Measurements from ENCODE around the gene IFNGR2.

DNA sequence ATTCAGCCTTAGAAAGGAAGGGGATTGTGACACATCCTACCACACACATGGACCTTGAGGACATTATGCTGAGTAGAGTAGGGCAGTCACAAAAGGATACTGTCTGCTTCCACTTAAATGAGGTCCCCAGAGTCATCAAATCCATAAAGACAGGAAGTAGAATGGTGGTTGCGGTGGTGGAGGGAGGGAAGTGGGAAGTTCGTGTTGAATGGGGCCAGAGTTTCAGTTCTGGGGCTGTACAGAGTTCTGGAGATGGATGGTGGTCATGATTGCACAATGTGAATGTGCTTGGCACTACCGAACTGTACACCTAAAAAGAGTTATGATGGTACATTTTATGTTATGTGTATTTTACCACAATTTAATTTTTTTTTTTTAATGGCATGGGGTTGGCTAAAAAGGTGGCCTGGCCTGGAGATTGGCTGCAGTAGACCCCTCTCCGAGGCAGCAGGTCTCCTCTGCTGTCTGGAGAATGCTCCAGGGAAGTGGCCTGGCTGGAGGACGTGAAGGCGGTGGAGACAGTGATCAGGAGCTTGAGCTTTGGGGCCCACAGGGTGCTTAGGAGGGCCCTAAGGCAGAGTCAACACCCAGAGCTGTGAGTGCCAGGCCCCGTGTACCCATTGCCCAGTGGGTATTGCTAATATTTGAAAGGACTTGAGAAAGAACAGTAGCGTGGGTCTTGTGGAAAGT lies 30.4 kb downstream of the IFNGR2 start:
- TF ChIP-seq, protein P1, sequence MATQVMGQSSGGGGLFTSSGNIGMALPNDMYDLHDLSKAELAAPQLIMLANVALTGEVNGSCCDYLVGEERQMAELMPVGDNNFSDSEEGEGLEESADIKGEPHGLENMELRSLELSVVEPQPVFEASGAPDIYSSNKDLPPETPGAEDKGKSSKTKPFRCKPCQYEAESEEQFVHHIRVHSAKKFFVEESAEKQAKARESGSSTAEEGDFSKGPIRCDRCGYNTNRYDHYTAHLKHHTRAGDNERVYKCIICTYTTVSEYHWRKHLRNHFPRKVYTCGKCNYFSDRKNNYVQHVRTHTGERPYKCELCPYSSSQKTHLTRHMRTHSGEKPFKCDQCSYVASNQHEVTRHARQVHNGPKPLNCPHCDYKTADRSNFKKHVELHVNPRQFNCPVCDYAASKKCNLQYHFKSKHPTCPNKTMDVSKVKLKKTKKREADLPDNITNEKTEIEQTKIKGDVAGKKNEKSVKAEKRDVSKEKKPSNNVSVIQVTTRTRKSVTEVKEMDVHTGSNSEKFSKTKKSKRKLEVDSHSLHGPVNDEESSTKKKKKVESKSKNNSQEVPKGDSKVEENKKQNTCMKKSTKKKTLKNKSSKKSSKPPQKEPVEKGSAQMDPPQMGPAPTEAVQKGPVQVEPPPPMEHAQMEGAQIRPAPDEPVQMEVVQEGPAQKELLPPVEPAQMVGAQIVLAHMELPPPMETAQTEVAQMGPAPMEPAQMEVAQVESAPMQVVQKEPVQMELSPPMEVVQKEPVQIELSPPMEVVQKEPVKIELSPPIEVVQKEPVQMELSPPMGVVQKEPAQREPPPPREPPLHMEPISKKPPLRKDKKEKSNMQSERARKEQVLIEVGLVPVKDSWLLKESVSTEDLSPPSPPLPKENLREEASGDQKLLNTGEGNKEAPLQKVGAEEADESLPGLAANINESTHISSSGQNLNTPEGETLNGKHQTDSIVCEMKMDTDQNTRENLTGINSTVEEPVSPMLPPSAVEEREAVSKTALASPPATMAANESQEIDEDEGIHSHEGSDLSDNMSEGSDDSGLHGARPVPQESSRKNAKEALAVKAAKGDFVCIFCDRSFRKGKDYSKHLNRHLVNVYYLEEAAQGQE (IDR thresholded peaks at IDR 0.05; ENCODE audit: insufficient read depth in 1 of 2, low read depth in 2 of 2, low read length in 1 of 2), result no peak
- TF ChIP-seq, protein P2, sequence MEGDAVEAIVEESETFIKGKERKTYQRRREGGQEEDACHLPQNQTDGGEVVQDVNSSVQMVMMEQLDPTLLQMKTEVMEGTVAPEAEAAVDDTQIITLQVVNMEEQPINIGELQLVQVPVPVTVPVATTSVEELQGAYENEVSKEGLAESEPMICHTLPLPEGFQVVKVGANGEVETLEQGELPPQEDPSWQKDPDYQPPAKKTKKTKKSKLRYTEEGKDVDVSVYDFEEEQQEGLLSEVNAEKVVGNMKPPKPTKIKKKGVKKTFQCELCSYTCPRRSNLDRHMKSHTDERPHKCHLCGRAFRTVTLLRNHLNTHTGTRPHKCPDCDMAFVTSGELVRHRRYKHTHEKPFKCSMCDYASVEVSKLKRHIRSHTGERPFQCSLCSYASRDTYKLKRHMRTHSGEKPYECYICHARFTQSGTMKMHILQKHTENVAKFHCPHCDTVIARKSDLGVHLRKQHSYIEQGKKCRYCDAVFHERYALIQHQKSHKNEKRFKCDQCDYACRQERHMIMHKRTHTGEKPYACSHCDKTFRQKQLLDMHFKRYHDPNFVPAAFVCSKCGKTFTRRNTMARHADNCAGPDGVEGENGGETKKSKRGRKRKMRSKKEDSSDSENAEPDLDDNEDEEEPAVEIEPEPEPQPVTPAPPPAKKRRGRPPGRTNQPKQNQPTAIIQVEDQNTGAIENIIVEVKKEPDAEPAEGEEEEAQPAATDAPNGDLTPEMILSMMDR (IDR thresholded peaks at IDR 0.05), result no peak
- TF ChIP-seq POLR2AphosphoS5 (IDR thresholded peaks at IDR 0.05; ENCODE audit: low read depth, low read length), result no peak
